HepG2 (cell line): ENCODE measurements around the gene ITLN2. TPM values are rescaled to one million over a fixed set of nuclear protein-coding genes. Genes with fewer than 3 reads are reported as not detected.

ENCODE experiments used
- ATAC-seq: fragments of 200-7000 bp; cut with Tn5 transposase; 3 replicates; pipeline ENCODE4 v1.9.1; 2020; ENCODE audit warnings: mild to moderate bottlenecking, moderate library complexity
- BruUV-seq: library from RNA; stranded (reverse); fragments of 400-500 nt; replicated peaks from 2 replicates; lab custom pipeline; 2021; lab: Mats Ljungman, UMichigan
- CTCF ChIA-PET: fragments of 300-600 bp; formaldehyde crosslinking; extraction: SDS; loops from one replicate; lab custom pipeline; 2021; ENCODE audit warnings: low total read pairs, inconsistent platforms, low intra/inter-chr PET ratio; lab: Yijun Ruan, JAX
- POLR2A ChIA-PET: fragments of 350-600 bp; sonication (Branson Sonifier 250); formaldehyde crosslinking; loops from one replicate; lab custom pipeline; 2020; ENCODE audit warnings: antibody characterized with exemption, inconsistent platforms; lab: Yijun Ruan, JAX
- DNase-seq: peaks from one replicate; pipeline ENCODE4 v3.0.0-alpha.2; 2015; ENCODE audit warnings: low spot score
- FAIRE-seq: peaks from 3 replicates; lab custom pipeline; 2011; peaks lifted over from hg19 to GRCh38; lab: Jason Lieb, UNC
- H2AFZ ChIP-seq: one replicate; pipeline ENCODE4 v1.6.1; 2011; ENCODE audit warnings: low read length, inconsistent platforms
- H3K27ac ChIP-seq: fragments of 300-600 bp; 3 replicates; pipeline ENCODE4 v1.8.0; 2011; ENCODE audit warnings: mixed run types, mild to moderate bottlenecking, mixed read lengths, low read length, inconsistent platforms; ENCODE audit not compliant: insufficient read depth; ENCODE audit errors: extremely low read length
- H3K27me3 ChIP-seq, 2 experiments: fragments of 200-600 bp in 1 of 2; 2 replicates in 1 of 2; 3 replicates in 1 of 2; pipeline versions ENCODE4 v1.6.0 to v1.8.0; 2011; ENCODE audit warnings: low read length in 2 of 2, mild to moderate bottlenecking in 2 of 2, moderate library complexity in 2 of 2, inconsistent platforms in 1 of 2; ENCODE audit not compliant: insufficient read depth in 2 of 2, control insufficient read depth in 1 of 2
- H3K36me3 ChIP-seq, 2 experiments: fragments of 200-600 bp in 1 of 2; replicated peaks in 1 of 2; 2 replicates in 1 of 2; 3 replicates in 1 of 2; pipeline versions ENCODE4 v1.5.1 to v1.8.0; 2011; ENCODE audit warnings: low read length in 2 of 2, inconsistent platforms in 1 of 2; ENCODE audit not compliant: insufficient read depth in 2 of 2, control insufficient read depth in 1 of 2
- H3K4me1 ChIP-seq: 2 replicates; pipeline ENCODE4 v1.5.1; 2012; ENCODE audit warnings: low read length, inconsistent platforms; ENCODE audit not compliant: insufficient read depth
- H3K4me2 ChIP-seq: 2 replicates; pipeline ENCODE4 v1.6.0; 2011; ENCODE audit warnings: low read depth, low read length, inconsistent platforms
- H3K4me3 ChIP-seq, 3 experiments: fragments of 200-600 bp in 1 of 3; sonication (generic), shearing (Covaris generic) in 1 of 3; replicated peaks in 1 of 3; 2 replicates each; pipeline ENCODE4 v1.5.1; 2011 to 2016; ENCODE audit warnings: low read length in 3 of 3, inconsistent platforms in 2 of 3, low read depth in 2 of 3, mild to moderate bottlenecking in 2 of 3, control low read depth in 1 of 3, mixed read lengths in 1 of 3; ENCODE audit not compliant: insufficient read depth in 1 of 3
- H3K79me2 ChIP-seq: one replicate; pipeline ENCODE4 v1.6.1; 2011; ENCODE audit warnings: low read length, inconsistent platforms; ENCODE audit not compliant: insufficient read depth
- H3K9ac ChIP-seq: 2 replicates; pipeline ENCODE4 v1.6.0; 2011; ENCODE audit warnings: mild to moderate bottlenecking, low read depth, low read length, inconsistent platforms; ENCODE audit not compliant: insufficient read depth
- H3K9me3 ChIP-seq: 2 replicates; pipeline ENCODE4 v1.5.1; 2012; ENCODE audit warnings: mild to moderate bottlenecking, low read length
- H4K20me1 ChIP-seq: 2 replicates; pipeline ENCODE4 v1.6.0; 2011; ENCODE audit warnings: inconsistent platforms, mild to moderate bottlenecking, low read length, moderate library complexity; ENCODE audit not compliant: insufficient read depth
- DR1 ChIP-seq: sonication (generic); formaldehyde crosslinking; IDR thresholded peaks from 2 replicates; pipeline ENCODE4 v1.8.0; 2021; ENCODE audit warnings: mild to moderate bottlenecking, missing genetic modification reagents, inconsistent platforms
- IKZF5 ChIP-seq: IDR thresholded peaks from 2 replicates; pipeline ENCODE4 v1.6.1; 2018; ENCODE audit warnings: missing genetic modification reagents, mild to moderate bottlenecking, missing compliant biosample characterization
- KDM1A ChIP-seq: IDR thresholded peaks from 2 replicates; pipeline ENCODE4 v1.6.1; 2016; ENCODE audit warnings: missing compliant biosample characterization
- PHF20 ChIP-seq: sonication (generic); formaldehyde crosslinking; IDR thresholded peaks from 2 replicates; pipeline ENCODE4 v1.5.0; 2020; ENCODE audit warnings: mild to moderate bottlenecking, missing genetic modification reagents
- RAD21 ChIP-seq: fragments of 450-650 bp; formaldehyde crosslinking; IDR thresholded peaks from 2 replicates; pipeline ENCODE4 v1.5.0; 2020; ENCODE audit warnings: mild to moderate bottlenecking
- TSC22D2 ChIP-seq: sonication (generic); formaldehyde crosslinking; IDR thresholded peaks from 2 replicates; pipeline ENCODE4 v1.5.1; 2020; ENCODE audit warnings: missing genetic modification reagents, mild to moderate bottlenecking, borderline replicate concordance
- ZBTB1 ChIP-seq: sonication (generic); formaldehyde crosslinking; IDR thresholded peaks from 2 replicates; pipeline ENCODE4 v1.4.0; 2020; ENCODE audit warnings: missing genetic modification reagents, borderline replicate concordance
- ZNF121 ChIP-seq: sonication (generic); formaldehyde crosslinking; IDR thresholded peaks from 2 replicates; pipeline ENCODE4 v1.5.0; 2020; ENCODE audit warnings: mild to moderate bottlenecking, missing genetic modification reagents
- ZNF224 ChIP-seq: sonication (generic); formaldehyde crosslinking; IDR thresholded peaks from 2 replicates; pipeline ENCODE4 v1.5.0; 2020; ENCODE audit warnings: mild to moderate bottlenecking, missing genetic modification reagents
- ZNF333 ChIP-seq: sonication (generic); formaldehyde crosslinking; IDR thresholded peaks from 2 replicates; pipeline ENCODE4 v1.4.0; 2020; ENCODE audit warnings: mild to moderate bottlenecking, missing genetic modification reagents, borderline replicate concordance
- ZNF383 ChIP-seq: sonication (generic); formaldehyde crosslinking; IDR thresholded peaks from 2 replicates; pipeline ENCODE4 v1.4.0; 2020; ENCODE audit warnings: missing genetic modification reagents, mild to moderate bottlenecking, borderline replicate concordance
- ZNF781 ChIP-seq: sonication (generic); formaldehyde crosslinking; IDR thresholded peaks from 2 replicates; pipeline ENCODE4 v1.5.1; 2020; ENCODE audit warnings: borderline replicate concordance, mild to moderate bottlenecking, missing genetic modification reagents; ENCODE audit errors: not compliant biosample characterization
- whole genome bisulfite sequencing: methylation state at CpG from one replicate; pipeline ENCODE4 v1.1.6; 2017; ENCODE audit warnings: low lambda C conversion rate; 5-methylcytosine and 5-hydroxymethylcytosine counted together
- in situ Hi-C: cut with HindIII; loops from 2 replicates; pipeline ENCODE4 v1.10.0; 2017; ENCODE audit warnings: low pct_unique_long_range_greater_than_20kb; ENCODE audit not compliant: extremely low pct_ligation_motif_present
- intact Hi-C: fragments of 100-400 bp; cut with micrococcal nuclease; formaldehyde crosslinking; loops from one replicate; pipeline ENCODE4 v1.10.0; 2022; ENCODE audit not compliant: unreplicated experiment
- polyA plus RNA-seq, 8 experiments: library from polyadenylated mRNA; depleted of rRNA in 3 of 8; stranded (reverse) in 7 of 8; unstranded in 1 of 8; fragments of >200 nt; fragmentation: Illumina TruSeq in 4 of 8; extraction: Trizol in 4 of 8; gene quantifications; 2 replicates each; pipeline versions ENCODE4 v1.2.1 to v1.2.3, GENCODE V29; 2011 to 2016; ENCODE audit warnings: low read depth in 4 of 8, missing spikeins in 1 of 8, mixed read lengths in 1 of 8; ENCODE audit not compliant: insufficient read depth in 1 of 8
- total RNA-seq, 5 experiments: library from RNA; depleted of rRNA; stranded (reverse); fragments of >200 nt; fragmentation: Illumina TruSeq; extraction: Trizol; gene quantifications; 2 replicates each; pipeline ENCODE4 v1.2.3, GENCODE V29; 2016; ENCODE audit warnings: low read depth in 1 of 5
- TF ChIP-seq, protein P1 (sequence below): sonication (generic); formaldehyde crosslinking; IDR thresholded peaks from 2 replicates; pipeline ENCODE4 v1.5.0; 2020; ENCODE audit warnings: mild to moderate bottlenecking, missing genetic modification reagents, moderate library complexity
- TF ChIP-seq, protein P2 (sequence below): sonication (generic); formaldehyde crosslinking; IDR thresholded peaks from 2 replicates; pipeline ENCODE4 v1.4.0; 2020; ENCODE audit warnings: missing genetic modification reagents

ITLN2 gene
- total and polyA plus RNA-seq, 2 of the 13 experiments (the other 11 are each of a cell fraction or from before 2014, with no cell fraction given) = not detected

DNA sequence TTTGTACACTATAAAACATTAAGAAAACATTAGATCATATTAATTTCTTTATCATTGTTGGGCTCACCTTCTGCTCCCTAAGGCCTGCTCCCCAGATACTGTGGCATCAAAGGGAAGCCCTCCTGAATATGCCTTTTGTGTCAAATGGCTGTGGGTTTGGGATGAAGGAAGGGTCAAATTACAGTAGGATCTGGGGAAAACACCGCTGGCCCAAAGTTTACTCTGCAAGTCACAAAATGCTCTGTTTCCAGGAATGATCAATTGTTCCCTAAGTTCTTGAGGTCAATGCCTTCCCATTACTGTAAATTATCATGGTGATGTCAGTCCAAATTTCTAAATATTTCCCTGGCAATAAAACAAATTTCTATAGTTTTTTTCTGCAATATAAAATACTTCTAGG lies 6.8 kb upstream of the ITLN2 start (continued):
- TF ChIP-seq, protein P1, sequence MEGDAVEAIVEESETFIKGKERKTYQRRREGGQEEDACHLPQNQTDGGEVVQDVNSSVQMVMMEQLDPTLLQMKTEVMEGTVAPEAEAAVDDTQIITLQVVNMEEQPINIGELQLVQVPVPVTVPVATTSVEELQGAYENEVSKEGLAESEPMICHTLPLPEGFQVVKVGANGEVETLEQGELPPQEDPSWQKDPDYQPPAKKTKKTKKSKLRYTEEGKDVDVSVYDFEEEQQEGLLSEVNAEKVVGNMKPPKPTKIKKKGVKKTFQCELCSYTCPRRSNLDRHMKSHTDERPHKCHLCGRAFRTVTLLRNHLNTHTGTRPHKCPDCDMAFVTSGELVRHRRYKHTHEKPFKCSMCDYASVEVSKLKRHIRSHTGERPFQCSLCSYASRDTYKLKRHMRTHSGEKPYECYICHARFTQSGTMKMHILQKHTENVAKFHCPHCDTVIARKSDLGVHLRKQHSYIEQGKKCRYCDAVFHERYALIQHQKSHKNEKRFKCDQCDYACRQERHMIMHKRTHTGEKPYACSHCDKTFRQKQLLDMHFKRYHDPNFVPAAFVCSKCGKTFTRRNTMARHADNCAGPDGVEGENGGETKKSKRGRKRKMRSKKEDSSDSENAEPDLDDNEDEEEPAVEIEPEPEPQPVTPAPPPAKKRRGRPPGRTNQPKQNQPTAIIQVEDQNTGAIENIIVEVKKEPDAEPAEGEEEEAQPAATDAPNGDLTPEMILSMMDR (CRISPR knock-in tag) = no peak
- no peak for TF ChIP-seq PHF20 (CRISPR knock-in tag)
- TF ChIP-seq, all 625 proteins: peak for 29

GRCh38 chr1:160956966-160957365 lies 2.4 kb upstream of the ITLN2 start:
- BruUV-seq = no TSS peak
- Histone ChIP-seq H3K4me1 (peaks cover 14% of the 10 kb centered on the region), H3K4me3 (no peak overlapping the region), H3K79me2 (no peaks in the 10 kb centered on the region), H3K9me3 (no peaks in the 10 kb centered on the region), H3K9ac (no peak overlapping the region), H3K27ac (no peak overlapping the region), H3K4me2 (no peak overlapping the region), H4K20me1 (no peaks in the 10 kb centered on the region), H3K36me3 (no peaks in the 10 kb centered on the region), H2AFZ (no peak overlapping the region), H3K27me3 (0 out of 5 replicates have a peak, but pooled peaks cover 0 to 4% of the 10 kb centered on the region in 2 experiments)
- intact Hi-C loops = no loop called here
- DNase-seq (no peak), ATAC-seq (no peak), FAIRE-seq (no peak)
- TF ChIP-seq, protein P2, sequence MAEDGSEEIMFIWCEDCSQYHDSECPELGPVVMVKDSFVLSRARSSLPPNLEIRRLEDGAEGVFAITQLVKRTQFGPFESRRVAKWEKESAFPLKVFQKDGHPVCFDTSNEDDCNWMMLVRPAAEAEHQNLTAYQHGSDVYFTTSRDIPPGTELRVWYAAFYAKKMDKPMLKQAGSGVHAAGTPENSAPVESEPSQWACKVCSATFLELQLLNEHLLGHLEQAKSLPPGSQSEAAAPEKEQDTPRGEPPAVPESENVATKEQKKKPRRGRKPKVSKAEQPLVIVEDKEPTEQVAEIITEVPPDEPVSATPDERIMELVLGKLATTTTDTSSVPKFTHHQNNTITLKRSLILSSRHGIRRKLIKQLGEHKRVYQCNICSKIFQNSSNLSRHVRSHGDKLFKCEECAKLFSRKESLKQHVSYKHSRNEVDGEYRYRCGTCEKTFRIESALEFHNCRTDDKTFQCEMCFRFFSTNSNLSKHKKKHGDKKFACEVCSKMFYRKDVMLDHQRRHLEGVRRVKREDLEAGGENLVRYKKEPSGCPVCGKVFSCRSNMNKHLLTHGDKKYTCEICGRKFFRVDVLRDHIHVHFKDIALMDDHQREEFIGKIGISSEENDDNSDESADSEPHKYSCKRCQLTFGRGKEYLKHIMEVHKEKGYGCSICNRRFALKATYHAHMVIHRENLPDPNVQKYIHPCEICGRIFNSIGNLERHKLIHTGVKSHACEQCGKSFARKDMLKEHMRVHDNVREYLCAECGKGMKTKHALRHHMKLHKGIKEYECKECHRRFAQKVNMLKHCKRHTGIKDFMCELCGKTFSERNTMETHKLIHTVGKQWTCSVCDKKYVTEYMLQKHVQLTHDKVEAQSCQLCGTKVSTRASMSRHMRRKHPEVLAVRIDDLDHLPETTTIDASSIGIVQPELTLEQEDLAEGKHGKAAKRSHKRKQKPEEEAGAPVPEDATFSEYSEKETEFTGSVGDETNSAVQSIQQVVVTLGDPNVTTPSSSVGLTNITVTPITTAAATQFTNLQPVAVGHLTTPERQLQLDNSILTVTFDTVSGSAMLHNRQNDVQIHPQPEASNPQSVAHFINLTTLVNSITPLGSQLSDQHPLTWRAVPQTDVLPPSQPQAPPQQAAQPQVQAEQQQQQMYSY (CRISPR knock-in tag) = no peak
- TF ChIP-seq ZNF333 (CRISPR knock-in tag) = no peak
- TF ChIP-seq TSC22D2 (CRISPR knock-in tag) = no peak
- TF ChIP-seq IKZF5 (CRISPR knock-in tag) = no peak
- TF ChIP-seq ZNF121 = no peak
- TF ChIP-seq KDM1A (CRISPR knock-in tag) = no peak
- TF ChIP-seq ZNF224 (CRISPR knock-in tag) = no peak
- no peak for TF ChIP-seq ZNF781 (CRISPR knock-in tag)
- no peak for TF ChIP-seq DR1 (CRISPR knock-in tag)
- no peak for TF ChIP-seq RAD21 (CRISPR knock-in tag)
- no peak for TF ChIP-seq ZBTB1
- TF ChIP-seq ZNF383 (CRISPR knock-in tag) = no peak
- POLR2A ChIA-PET = no interaction called here
- WGBS = 44% methylated on average over 4 of the region's 4 CpGs
- in situ Hi-C loops = loop anchor here (10.0 kb wide), 1 partner anchor 232 kb away; no protein-coding TSS in a partner anchor
- CTCF ChIA-PET = no interaction called here
